ENCODE results near the gene RECQL5. TPM values are rescaled to one million over a fixed set of nuclear protein-coding genes. Genes with fewer than 3 reads are reported as not detected.
A peak's percentile ranks its signal among the peaks of the same experiment; 100 is the strongest.

The RECQL5 gene
- total RNA-seq, 4 donors from 2014 or later, result 50.8 to 76.3 (median 60.5) TPM

DNA sequence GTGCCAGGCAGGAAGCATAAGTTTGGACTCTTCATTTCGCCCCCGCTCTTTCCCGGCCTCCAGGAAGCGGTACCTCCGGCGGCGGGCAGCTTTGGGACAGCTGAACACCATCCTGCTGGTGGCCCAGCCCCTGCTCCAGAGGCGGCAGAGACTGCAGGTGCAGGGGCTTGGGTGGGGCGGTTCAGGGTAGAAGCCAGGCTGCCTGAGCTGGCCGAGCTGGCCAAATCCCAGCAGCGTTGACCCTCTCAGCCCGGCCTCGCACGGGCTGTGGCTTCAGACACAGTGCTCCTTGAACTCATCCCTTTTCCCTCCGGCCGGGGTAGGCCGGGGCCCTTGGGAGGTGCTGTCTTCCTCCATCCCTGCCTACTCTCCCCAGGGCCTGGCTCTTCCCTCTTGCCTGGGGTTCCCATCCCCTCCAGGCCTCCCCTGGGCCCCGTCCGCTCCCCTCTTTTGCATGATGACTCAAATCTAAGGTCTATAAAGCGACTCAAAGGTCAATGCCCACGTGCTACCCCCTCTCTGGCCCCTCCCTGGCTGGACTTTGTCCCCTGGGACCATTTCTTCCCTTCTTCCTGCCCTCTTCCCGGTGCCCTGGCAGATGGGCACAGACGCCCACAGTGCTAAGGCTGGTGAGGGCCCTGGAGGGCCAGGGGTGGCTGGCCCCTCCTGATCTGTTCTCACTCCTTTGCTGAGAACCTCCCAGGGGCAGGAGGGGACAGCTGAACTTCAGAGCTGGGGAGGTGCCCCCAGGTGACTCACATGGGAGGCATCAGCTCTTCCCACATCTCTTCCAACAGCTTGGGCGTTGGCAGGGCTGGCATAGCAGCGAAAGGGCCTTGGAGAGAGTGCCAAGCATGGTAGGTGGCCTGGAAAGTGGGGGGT is 56.6 kb downstream of the RECQL5 start:
- intact Hi-C loops (cut with DNase I; ENCODE audit: low total_unique reads), result no loop called here
- H3K4me3 ChIP-seq (ENCODE audit: low read depth, poor library complexity, severe bottlenecking), result no peak overlapping the region
- 79 to 81% methylated on average over 20 to 25 of the region's 25 CpGs for WGBS, 2 donors
- TF ChIP-seq, protein P1, sequence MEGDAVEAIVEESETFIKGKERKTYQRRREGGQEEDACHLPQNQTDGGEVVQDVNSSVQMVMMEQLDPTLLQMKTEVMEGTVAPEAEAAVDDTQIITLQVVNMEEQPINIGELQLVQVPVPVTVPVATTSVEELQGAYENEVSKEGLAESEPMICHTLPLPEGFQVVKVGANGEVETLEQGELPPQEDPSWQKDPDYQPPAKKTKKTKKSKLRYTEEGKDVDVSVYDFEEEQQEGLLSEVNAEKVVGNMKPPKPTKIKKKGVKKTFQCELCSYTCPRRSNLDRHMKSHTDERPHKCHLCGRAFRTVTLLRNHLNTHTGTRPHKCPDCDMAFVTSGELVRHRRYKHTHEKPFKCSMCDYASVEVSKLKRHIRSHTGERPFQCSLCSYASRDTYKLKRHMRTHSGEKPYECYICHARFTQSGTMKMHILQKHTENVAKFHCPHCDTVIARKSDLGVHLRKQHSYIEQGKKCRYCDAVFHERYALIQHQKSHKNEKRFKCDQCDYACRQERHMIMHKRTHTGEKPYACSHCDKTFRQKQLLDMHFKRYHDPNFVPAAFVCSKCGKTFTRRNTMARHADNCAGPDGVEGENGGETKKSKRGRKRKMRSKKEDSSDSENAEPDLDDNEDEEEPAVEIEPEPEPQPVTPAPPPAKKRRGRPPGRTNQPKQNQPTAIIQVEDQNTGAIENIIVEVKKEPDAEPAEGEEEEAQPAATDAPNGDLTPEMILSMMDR (IDR thresholded peaks at IDR 0.05), result no peak
- no peak for TF ChIP-seq POLR2A (IDR thresholded peaks at IDR 0.05)
- DNase-seq (ENCODE audit: low spot score in 2 of 2), result no peak

DNA sequence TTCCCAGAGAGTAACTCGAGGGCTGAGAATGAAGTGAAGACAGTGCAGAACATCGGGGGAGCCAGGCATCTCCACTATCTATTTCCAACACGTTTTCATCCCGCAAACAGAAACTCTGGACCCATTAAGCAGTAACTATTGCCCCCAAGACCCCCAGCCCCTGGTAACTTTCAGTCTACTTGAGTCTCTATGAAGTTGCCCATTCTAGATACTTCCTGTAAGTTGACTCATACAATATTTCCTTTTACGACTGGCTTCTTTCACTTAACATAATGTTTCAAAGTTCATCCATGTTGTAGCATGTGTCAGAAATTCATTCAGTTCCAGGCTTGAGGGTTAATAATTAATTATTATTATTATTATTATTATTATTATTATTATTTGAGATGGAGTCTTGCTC is 59.9 kb downstream of the RECQL5 start:
- no peak for DNase-seq (ENCODE audit: low spot score in 2 of 2)
- intact Hi-C loops (cut with DNase I; ENCODE audit: low total_unique reads), result no loop called here
- no peak overlapping the region for H3K4me3 ChIP-seq (ENCODE audit: low read depth, poor library complexity, severe bottlenecking)
- WGBS, 2 donors, result 85 to 87% methylated on average over 5 of the region's 5 CpGs
- TF ChIP-seq, protein P1 (IDR thresholded peaks at IDR 0.05), result no peak

DNA sequence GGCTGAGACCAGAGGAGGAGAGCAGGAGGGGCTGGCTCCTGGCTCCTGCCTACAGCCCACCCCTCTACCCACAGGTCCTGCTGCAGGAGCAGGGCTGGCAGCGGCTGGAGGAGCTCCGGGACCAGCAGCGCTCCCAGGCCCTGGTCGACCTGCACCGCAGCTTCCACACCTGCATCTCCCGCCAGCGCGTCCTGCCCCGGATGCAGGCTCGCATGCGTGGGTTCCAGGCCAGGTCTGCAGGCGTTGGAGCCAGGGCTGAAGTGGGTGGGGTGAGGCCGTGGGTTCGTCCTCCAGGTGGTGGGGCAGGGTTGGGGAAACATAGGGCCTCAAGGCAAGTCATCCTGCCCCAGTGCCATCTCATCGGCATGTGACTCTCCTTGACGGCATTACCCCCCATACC is 61.2 kb downstream of the RECQL5 start:
- 69 to 70% methylated on average over 12 of the region's 16 CpGs for WGBS, 2 donors
- TF ChIP-seq, protein P1 (IDR thresholded peaks at IDR 0.05), result no peak
- TF ChIP-seq POLR2A (IDR thresholded peaks at IDR 0.05), result no peak
- H3K4me3 ChIP-seq (ENCODE audit: low read depth, poor library complexity, severe bottlenecking), result no peak overlapping the region
- no peak for DNase-seq (ENCODE audit: low spot score in 2 of 2)
- intact Hi-C loops (cut with DNase I; ENCODE audit: low total_unique reads), result no loop called here

DNA sequence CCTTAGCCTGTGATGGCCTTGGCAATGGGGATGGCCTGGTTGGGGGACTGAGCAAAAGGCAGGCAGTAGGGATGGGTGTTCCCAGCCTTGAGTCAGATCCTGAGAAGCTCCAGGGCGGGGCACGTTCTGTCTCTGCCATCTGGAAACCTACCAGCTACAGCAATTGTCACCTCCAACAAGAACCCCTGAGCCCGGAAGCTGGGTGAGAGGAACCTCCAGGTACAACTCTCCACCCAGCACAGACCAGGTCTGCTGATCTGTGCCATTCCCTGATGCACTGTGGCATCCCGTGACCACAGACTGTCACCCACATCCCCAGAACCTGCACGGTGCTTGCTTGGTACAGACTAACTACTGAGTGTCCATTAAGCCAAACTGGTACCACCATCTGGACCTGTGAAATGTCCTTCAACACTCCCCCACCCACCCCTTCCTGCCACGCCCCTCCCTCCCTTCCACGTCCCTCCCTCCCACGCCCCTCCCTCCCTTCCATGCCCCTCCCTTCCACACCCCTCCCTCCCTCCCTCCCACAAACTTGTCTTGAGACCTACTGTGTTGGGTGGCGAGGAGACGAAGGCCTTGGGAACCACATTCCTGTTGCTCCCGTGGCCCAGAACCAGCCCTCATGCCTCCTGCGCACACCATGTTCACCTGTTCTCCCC is 62.8 kb downstream of the RECQL5 start:
- WGBS, 2 donors, result 42 to 46% methylated on average over 12 of the region's 12 CpGs
- intact Hi-C loops (cut with DNase I; ENCODE audit: low total_unique reads), result loop anchor here (5.0 kb wide), 1 partner anchor 48 kb away; no protein-coding TSS in a partner anchor
- TF ChIP-seq, protein P1 (IDR thresholded peaks at IDR 0.05), result no peak
- no peak for TF ChIP-seq POLR2A (IDR thresholded peaks at IDR 0.05)
- H3K4me3 ChIP-seq (ENCODE audit: low read depth, poor library complexity, severe bottlenecking), result no peak overlapping the region
- DNase-seq (ENCODE audit: low spot score in 2 of 2), result peak in 1 of 2 donors; percentile 68

DNA sequence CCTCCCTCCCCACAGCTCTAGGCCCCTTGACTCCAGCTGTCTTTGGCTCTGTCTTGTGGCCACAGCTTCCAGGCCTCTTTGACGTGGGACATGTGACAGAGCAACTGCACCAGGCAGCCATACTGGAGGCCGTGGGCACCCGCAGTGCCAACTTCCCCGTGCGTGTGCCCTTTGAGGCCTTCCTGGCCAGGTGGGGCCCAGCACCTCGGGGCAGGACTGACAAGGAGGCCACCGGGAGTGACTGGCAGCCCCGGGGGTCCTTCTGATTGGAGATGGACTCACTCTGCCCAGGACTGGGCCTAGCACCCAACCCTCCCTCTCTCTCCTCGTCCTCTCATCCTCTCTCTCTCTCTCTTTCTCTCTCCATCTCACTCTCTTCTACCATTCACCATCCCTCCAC is 63.8 kb downstream of the RECQL5 start:
- no peak for TF ChIP-seq POLR2A (IDR thresholded peaks at IDR 0.05)
- TF ChIP-seq, protein P1 (IDR thresholded peaks at IDR 0.05), result no peak
- H3K4me3 ChIP-seq (ENCODE audit: low read depth, poor library complexity, severe bottlenecking), result no peak overlapping the region
- intact Hi-C loops (cut with DNase I; ENCODE audit: low total_unique reads), result loop anchor here (5.0 kb wide), 1 partner anchor 49 kb away; no protein-coding TSS in a partner anchor
- 73 to 89% methylated on average over 9 of the region's 9 CpGs for WGBS, 2 donors
- DNase-seq (ENCODE audit: low spot score in 2 of 2), result no peak
